Colon (tissue), 2 donors: ENCODE data around the gene LRP1B.
"Not testable (repeated sequence)": the region's sequence is repeated elsewhere in the genome, so short reads cannot be mapped to it uniquely, and the experiment has no call there.

Experiments
- FAIRE-seq: peaks from 2 replicates; lab custom pipeline; 2012; peaks lifted over from hg19 to GRCh38; lab: Jason Lieb, UNC
- donor health status: control.
- donor health status: control.

The LRP1B gene

DNA sequence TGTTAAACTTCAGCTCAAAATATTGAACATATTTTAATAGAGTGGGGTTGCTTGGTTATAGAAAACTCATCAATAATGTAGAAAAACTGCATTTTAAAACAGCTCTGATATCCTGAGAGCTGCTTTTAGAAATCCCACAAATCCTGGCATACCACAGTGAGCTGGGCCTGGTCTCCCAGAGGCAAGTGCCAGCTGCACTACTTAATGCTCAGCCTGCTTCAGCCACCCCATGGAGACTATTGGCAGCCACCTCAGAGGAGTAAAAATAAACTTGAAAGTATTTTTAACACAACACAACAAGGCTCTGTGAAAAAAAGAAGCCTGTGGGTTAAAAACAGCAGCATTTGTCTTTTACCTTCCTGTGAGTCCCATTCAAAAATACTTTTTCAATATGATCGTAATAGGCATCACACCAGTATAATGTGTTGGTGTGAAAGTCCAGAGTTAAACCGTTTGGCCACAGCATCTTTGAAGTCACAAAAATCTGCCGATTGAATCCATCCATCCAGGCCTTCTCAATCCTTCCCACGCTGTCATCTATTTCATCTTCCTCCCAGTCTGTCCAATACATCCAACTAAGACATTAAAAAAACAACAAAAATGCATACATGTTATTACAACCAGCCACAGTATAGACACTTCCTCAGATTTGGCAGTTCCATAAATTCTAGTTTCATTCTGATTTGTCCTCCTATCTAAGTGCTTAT, 1115.3 kb downstream of the LRP1B start:
- no peak for FAIRE-seq

DNA sequence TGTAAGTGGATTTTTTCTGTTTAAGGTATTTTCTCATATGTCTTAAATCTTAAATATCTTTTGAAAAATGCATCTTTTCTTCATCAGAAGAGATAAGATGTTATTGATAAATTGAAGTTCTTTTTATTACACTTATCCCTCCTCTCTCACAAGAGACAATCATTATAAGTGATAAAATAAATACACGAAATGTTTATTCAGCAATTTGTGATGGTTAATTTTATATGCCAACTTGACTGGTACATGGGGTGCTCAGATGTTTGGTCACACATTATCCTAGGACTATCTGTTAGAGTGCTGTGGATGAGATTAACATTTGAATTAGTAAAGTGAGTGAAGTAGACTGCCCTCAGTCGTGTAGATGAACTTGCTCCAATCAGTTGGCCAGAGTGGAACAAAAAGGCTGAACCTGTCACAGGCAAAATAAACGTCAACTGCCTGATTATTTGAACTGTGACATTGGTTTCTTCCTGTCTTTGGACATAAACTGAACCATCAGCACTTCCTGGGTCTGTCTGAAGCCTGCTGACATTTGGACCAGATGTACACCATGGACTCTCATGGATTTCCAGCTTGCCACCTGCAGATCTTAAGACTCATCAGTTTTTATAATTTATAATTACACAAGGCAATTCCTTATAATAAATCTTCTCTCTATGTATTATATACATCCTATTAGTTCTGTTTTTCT, 1126.7 kb downstream of the LRP1B start:
- no peak for FAIRE-seq

DNA sequence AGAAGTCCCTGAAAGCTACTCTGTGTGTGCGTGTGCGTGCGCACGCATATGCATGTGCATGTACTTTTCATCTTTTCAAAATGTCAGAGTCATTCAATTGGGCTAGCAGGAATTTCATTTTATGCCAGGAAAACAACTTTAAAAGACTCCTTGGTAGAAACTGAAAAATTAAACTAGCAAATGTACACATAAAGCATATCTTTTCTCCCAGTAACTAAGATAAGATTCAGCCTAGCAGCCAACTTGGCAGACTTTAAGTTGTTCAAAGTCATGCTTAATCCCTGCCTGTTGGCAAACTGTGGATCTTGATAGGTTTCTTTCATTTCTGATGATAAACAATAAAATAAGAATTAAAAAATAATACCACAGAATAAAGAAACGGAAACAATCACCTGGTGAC, 1129.1 kb downstream of the LRP1B start:
- no peak for FAIRE-seq

- no peak for FAIRE-seq
Observed at GRCh38 chr2:140998577-140998976, 1132.2 kb downstream of the LRP1B start.

DNA sequence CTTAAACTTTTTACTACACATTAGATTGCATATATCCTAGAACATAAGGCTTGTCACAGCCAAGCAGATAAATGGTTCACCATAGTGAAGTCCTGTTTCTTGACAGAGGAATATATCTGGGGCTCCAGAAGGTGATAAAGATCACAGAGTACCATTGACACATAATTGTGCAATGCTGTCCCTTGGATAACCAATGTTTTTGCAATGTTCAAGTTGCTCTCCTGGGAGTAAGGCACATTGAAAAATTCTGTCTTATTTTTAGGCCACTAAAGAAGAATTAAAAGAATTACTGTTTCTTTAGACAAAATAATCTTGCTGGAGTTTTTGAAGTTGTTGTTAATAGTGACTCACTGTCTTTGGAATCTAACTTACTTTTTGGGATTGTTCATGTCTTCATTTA, 1132.8 kb downstream of the LRP1B start:
- FAIRE-seq: no peak

DNA sequence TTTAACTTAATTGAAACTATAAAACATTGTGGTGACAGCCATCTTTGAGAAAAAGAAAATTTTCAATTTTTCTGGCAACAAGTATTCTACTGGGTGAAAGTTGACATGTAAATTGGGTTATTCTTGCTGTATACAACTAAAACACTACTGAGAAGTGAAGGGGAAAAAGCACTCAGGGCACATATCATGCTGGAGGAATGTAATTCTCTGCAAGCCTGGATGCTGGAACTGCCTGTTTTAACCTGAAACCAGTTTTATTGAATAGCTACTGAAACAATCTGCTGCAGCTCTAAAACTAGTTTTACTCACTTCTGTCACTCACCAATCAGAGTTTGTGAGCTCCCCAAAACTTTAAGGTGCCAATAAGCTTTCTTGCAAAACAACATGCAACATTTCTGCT, 1136.0 kb downstream of the LRP1B start:
- FAIRE-seq: no peak

GRCh38 chr2:140990416-140990815, 1140.4 kb downstream of the LRP1B start:
- FAIRE-seq: no peak

DNA sequence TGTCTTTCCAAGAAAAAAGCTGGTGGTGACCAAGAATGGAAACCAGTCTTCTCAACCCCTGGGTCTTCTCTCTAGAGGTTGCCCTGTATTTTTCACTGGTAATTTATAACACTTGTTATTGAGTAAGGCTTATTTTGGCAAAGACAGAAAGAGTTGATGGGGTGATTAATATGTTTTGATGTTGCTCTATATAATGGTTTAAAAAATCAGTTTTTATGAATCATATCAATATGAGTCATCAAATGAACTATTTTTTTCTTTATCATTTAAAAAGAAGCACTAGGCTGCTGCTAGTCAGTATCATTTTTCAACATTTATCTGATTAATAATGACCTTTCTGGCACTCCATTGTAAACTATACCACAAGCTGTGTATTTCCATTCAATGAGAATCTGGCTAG, 1142.2 kb downstream of the LRP1B start:
- no peak for FAIRE-seq

DNA sequence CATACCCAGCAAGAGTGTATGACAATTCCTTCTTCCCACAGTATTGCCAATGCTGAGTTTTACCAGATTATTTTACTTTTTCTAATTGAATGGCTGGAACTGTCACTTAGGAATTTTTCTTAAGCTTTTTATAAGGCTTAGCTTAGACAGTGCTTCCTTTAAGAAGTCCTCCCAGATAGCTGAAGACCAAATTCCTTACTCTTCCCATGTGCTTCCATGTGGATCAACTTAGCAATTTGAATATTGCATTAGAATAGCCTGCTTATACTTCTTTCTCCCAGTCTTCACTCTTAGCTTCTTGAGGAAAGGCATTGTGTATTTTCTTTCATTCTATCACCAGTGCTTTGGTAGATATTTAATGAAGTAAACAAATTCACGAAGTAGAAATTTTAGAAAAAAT, 1144.4 kb downstream of the LRP1B start:
- no peak for FAIRE-seq

- no peak for FAIRE-seq
Observed at GRCh38 chr2:140975237-140975636, 1155.6 kb downstream of the LRP1B start.

GRCh38 chr2:140972724-140973123, 1158.1 kb downstream of the LRP1B start:
- FAIRE-seq: no peak

DNA sequence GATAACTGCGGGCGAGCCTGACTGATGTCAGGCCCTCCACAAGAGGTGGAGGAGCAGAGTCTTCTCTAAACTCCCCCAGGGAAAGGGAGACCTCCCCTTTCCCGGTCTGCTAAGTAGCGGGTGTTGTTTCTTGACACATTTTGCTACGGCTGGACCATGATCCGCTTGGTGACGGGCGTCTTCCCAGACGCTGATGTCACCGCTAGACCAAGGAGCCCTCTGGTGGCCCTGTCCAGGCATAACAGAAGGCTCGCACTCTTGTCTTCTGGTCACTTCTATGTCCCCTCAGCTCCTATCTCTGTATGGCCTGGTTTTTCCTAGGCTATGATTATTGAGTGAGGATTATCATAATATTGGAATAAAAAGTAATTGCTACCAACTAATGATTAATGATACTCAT, 1166.5 kb downstream of the LRP1B start:
- not testable (repeated sequence) for FAIRE-seq

- FAIRE-seq: no peak
Observed at GRCh38 chr2:140949932-140950331, 1180.9 kb downstream of the LRP1B start.

DNA sequence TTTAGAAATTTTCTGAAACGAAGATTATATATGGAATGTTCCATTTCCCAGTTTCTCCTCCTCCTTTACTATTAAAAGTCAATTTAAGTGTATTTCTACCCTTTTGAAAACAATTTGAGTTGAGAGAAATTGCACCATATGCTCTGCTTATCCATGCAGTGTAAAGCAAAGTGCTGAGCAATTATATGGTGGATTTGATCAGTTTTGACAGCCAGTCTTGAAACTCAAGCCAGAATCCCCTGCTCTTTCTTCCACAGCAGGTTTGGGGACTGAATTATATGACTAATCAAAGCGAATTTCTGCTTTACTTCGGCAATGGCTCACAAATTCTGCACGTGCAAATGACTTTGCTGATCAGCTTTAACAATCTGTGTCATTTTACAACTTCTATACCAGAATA, 1183.6 kb downstream of the LRP1B start:
- no peak for FAIRE-seq

DNA sequence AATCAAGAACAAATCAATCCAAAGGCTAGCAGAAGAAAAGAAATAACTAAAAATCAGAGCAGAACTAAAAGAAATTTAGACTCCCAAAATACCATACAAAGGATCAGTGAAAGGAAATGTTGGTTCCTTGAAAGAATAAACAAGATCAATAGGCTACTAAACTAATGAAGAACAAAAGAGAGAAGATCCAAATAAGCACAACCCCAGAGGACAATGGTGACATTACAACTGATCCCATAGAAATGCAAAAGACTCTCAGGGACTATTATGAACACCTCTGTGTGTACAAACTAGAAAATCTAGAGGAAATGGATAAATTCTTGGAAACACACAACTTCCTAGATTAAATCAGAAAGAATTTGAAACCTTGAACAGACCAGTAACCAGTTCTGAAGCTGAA, 1186.9 kb downstream of the LRP1B start:
- FAIRE-seq: no peak

DNA sequence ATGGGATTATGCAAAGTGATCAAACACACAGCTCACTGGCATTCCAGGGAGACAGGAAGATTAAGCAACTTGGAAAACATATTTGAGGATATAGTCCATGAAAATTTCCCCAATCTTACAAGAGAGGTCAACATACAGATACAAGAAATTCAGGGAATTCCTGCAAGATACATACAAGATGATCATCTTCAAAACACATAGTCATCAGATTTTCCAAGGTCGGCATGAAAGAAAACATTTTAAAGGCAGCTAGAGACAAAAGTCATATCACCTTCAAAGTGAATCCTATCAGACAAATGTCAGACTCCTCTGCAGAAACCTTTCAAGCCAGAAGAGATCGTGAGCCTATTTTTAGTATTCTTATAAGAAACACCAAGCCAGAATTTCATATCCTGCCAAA, 1188.5 kb downstream of the LRP1B start:
- FAIRE-seq: no peak

DNA sequence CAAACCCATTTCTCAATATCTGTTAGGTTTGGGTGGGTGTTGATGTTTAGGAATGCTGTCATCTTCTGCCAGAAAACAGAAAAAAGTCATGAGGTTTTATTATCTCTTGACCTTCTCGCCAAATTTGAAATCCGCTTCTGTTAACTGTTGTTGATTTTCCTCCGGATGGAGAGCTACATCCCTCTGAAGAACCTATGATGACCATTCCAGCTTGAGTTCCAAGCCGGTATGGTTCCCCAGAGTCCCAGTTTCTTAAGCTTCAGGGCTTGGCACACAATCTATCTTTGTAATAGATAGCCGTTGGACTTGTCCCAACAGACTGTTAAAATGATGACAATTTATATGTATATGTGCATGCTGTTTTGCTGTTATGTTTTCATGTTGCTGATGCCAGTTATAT, 1201.0 kb downstream of the LRP1B start:
- FAIRE-seq: no peak

- no peak for FAIRE-seq
Observed at GRCh38 chr2:140918426-140918825, 1212.4 kb downstream of the LRP1B start.

GRCh38 chr2:140916410-140916809, 1214.4 kb downstream of the LRP1B start:
- FAIRE-seq: no peak

DNA sequence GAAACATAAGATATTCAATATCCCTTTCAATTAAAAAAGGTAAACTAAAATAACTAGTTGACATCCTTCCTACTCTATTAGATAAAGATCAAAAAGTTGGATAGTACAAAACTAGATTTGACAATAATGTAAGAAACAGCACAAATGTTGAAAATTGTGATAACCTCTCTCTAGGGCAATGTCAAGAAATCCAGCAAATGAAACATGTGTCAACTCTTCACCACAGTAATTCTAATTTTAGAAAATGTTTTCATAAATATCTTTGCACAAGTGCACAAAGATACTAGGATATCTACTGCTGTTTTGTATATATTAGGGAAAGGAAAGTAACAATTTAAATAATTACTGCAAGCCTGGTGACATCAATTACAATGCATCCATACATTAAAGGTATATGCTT, 1220.1 kb downstream of the LRP1B start:
- FAIRE-seq: no peak

- no peak for FAIRE-seq
Observed at GRCh38 chr2:140905083-140905781, 1225.6 kb downstream of the LRP1B start.

- FAIRE-seq: no peak
Observed at GRCh38 chr2:140895378-140895777, 1235.4 kb downstream of the LRP1B start.

DNA sequence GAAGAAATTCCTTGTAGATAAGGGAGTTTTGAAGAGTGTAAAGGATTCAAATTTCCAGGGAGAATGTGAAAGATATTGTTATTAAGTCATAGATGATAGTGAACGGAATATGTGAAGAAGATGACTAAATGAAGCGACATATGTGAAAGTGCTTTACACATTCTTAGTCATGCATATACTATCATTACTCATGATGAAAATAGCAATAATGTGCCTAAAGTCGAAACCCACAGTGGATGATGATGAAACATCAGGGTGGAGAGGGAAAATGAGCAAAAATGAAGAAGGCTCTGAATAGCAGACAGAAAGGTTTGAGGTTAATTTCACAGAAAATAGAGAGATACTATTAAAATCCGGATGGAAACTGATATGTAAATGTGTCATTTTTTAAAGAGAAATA, 1237.1 kb downstream of the LRP1B start:
- FAIRE-seq: no peak
